Amniotic epithelial cell (primary cell): ENCODE results near the gene BRCA2.

ENCODE experiments used
- DNase-seq: peaks from one replicate; pipeline ENCODE4 v3.0.0-alpha.2; 2010; ENCODE audit warnings: low read depth

BRCA2 gene

DNA sequence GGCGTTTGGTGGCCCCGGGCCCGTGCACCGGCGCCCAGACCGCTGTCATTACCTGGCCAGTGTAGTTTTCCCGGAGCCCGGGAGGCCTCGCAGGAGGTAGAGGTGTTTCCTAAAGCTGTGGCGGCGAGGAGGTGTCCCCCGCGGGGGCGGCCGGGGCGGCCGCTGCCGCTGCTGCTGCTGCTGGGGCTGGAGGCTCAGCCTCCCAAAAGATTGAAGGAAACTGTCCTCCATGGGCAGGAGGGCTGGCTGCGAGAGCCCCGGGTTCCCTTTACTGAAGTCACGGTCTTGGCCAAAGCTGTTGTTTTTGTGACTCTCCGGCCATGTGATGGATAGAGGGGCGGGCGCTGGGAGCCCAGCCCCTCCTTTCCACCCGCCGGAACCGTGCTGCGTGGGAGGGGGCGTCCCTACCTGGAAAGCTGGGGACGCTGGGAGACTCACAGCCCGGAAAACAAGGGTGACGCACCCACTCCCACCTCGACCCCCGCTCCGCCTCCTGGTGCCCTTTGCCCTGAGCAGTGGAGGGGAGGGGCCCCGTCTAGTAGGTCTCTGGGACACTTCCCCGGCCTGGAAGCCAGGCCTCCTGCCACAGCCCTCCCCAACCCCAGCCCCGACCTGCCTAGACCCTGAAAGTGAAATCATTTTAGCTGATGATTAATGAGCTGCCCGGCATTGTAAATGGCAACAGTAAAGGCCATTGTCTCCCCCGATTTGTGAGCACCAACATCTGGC is 112.7 kb downstream of the BRCA2 start, which contains the start of gene N4BP2L1:
TSS of gene N4BP2L1 (minus strand) at position 279 of the 729 bp plus-strand sequence. CDS start at position 231, 48 bp downstream.
- no peak for DNase-seq

DNA sequence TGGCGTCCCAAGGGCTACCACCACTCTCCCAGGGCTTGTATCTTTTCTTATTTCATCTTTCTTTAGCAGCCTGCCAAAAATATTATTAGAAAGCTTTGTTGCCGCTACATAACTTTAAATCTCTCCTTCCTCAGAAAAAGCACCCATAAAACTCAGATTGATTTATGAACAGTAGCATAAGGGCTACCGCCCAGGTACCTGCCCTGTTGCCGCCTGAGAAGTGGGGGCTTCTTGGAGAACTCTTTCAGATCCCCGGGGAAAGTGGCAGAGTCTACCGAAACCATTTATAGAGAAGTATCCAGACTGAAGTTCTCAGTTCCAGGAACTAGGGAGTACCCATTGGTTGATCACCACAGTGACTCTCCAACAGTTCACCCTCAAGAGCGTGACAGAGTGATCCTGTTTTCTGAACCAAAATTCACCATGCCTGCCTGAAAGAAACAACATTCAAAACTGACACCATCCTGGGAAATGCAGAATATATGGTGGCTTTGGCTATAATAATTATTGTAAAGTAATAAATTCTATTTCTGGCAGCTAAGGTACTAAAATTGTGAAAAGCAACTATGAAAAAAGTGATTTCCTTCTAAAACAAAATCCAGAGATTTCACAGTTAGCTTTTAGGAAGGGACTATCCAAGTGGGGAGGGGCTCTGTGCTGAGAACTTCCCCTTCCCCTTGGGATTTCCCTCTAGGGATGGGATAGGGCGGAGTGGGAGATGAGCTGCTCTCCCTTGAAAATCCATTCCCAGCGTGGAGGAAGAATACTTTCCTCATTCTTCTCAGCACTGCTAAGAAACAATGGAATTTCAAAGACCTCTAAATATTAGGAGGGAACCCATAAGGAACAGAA is 113.5 kb downstream of the BRCA2 start:
- DNase-seq, result no peak

DNA sequence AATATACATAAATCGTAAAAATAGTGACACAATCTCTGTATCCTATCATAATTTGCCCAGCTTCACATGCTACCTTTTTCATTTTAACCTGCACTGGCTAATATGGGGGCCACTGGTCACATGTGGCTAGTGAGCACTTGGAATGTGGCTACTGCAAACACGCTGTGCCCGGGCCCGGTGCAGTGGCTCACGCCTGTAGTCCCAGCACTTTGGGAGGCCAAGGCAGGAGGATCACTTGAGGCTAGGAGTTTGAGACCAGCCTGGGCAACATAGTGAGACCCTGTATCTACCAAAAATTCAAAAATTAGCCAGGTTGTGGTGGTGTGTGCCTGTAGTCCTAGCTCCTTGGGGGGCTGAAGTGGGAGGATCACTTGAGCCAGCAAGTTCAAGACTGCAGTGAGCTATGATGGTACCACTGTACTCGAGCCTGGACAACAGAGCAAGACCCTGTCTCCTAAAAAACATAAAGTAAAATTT is 114.2 kb downstream of the BRCA2 start:
- DNase-seq, result no peak

DNA sequence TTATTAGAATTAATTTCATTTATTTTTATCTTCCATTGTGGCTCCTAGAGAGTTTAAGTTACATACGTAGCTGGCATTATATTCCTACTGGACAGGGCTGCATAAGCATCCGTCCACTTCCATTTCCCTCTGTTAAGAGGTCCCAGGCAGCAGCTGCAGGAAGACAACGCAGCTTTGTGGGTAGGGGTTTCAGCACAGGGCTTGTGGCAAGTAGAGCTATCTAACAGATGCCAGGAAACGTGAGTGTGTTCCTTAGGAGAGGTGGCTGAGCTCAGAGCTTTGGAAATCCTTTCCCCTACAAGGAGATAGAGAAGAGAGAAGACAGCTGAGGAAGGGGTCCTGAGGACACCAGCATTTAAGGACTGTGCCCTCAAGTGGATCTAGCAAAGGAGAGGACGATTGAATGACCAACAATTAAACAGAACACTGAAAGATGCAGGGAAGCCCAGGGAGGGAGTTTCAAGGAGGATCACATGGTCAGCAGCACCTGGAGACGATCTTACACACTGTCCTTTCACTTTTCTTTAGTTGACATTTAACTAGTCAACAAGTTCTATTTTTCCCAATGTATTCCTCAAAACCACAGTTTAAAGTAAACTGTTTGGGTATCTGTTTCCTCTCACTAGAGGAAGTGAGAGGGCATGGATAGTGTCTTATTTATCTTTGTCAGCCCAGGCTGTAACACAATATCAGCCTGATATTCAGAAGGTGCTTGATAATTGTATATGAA is 114.9 kb downstream of the BRCA2 start:
- no peak for DNase-seq

DNA sequence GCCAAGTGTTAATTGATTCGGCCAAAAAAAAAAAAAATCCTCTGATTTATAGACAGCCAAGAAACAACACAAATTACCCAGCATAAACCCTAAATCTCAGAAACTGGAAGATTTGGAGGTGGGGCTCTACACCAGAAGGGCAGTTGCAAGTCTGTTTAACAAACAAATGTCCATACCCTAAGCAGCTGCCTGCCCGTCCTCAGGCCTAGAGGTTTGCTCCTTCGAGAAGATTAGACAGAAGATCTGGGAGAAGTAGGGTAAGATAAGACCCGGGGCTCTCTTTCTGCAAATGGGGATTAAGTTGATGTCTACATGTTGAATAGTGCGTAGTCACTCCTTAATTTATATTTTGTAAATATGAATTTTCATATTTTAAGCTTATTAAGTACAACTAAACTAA is 116.1 kb downstream of the BRCA2 start:
- DNase-seq, result no peak

DNA sequence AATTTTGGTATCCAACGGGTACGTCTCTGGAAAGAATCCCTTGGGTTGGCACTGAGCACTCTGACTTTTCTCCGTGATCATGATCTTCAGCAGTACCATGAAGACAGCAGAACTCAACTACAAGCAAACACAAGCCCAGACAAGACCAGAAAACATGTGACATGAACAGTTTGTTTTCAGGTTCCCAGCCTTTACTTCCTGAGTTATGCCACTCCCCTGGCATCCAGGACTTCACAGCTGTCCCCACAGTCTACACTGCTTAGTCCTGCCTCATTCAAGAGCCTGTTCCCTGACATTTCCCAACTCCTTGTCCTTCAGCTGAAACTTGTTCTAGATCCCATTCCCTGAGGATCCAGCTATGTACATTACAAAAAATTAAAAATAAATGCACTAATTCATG is 117.5 kb downstream of the BRCA2 start:
- DNase-seq, result no peak

DNA sequence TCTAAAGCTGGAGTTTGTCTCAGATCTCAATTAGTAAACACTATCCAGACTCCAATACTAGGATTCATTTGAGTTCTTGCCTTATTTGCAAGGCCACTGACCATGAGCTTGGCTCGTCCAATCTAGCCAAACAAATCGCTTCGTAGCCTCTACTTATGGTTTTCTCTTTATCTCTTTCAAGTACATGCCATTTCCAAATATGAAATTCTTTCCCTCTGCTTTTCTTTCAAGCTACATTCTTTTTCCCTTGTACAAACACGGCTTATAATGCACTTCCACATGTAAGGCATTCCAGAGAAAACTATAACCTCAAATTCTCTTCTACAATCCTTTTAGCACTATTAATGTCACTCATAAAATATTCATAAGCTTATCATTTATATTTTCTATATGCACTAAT is 123.6 kb downstream of the BRCA2 start:
- no peak for DNase-seq

DNA sequence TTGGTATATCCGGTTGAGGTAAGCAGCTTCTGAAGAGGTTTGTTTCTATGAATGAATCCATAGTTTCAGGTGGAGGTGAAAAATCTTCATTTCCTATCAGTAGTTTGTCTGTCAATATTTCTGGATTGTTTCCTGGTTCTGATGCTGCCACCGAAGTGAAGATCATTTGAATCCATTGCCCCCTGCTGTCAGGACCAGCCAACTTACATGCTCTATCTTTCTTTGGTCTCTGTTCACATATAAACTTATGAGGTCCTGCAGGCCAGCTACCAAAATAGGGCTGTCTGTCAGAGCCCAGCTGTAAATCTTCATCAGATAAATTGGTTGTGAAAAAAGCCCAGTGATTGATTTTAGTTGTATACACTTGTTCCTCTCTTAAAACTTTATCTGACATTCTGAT is 127.8 kb downstream of the BRCA2 start:
- no peak for DNase-seq

DNA sequence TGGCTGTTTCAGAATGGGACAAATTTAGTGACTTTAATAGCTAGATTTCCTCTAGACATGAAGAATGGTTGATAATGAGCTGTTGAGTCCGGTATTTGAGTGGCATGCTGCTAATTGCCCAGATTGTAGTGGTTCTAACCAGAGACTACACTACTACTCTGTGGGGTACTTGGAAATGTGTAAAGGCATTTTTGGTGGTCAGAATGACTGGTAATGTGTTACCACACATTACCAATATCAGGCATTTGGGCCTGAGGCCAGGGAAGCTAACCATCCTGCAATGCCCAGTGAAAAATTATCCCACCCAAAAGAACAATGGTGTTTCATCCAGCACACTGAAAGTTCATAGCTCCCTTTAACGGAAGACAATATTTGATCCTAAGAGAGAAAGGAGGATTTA is 130.2 kb downstream of the BRCA2 start:
- no peak for DNase-seq

DNA sequence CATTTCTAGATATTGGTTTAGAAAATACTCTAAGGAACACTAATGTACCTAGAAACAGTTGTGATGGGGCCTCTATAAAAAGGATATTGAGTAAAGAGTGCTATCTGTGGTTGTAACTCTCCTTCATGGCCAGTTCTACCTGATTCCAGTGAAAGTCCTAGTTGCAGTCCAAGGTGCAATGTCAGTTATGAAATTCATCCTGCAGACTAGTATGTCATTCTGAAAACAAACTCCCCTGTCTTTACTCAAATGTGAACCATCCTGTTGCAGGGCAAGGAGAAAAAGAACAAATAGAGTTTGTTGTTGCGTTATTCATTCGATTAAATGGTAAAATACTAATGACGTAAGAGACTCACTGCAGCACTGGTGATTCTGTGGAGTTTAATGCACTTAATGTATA is 130.9 kb downstream of the BRCA2 start:
- no peak for DNase-seq

DNA sequence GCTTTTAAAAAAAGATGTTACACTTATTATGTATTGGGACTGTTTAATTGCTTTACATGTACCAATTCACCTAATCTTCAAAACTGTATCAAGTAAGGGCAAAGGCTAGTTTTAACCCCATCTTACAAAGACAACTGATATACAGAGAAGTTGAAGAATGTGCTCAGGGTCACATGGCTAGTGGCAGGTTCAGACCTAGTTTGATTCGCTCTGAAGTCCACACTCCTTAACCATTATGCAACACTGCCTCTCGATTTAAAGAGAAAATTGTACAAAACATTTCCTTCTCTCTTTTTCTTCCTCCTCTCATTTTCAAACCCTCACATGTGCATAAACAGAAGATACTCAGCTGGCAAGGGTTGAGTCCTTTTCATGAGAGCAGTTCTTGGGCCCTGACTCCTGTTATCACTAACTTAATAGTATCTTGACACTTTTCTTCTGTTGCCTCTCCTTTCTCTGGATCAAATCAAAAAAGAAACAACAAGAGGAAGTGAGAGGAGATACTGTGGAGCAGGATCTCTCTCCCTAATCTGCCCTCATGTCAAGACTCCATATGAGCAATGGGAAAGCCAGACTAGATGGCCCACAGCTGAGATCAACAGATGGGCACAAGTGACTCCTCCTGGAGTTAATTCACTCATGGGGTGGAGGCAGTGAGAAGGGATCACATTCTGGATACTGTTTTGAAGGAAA is 131.6 kb downstream of the BRCA2 start:
- no peak for DNase-seq

DNA sequence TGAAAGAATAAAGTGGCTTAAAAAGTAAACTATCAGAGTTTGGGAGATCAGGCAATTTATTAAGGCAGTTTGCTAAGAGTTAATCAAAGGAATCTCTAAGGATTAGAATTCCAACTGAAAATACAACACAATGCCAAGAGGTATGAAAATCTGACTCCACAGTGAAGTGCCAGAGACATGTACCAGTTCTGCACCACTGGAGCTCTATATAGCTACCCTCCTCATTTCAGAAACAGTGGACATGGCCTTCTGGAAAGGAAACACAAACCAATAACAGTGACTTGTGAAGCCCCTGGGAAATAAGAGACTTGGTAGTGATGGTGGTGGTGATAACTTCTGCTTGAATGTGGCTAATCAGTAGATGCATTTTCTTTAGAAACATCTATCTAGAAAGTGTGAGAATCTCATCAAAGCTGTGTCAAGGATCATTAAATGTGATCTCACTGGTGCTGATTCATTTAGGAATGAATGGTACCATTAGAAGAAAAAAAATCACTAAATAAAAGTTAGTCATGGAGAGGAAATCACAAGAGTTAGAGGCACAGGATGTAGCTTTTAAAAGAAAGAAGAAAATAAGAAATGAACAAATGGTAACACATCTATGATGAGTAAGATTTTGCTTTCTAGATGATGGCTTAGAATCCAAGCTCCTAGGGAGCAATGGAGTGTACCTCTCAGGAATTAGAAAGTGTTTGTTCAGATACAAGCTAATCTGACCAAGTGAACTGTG is 132.8 kb downstream of the BRCA2 start:
- DNase-seq, result no peak

DNA sequence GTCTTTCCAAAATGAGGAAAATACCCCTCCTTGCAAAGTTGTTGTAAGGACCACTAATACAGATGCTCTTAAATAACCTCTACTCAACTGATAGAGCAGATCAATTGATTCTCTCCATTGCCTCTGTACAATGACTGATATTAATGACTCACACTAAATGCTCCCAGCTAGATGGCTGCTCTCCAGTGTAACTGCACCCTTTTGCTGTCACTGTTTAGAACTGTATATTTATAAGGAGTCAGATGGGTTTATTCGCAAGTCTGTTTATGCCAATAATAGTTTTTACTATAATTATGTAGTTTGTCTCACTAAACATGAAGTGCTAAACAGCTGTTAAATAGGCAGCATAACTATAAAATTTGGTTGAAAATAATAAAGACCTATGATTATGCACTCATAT is 133.7 kb downstream of the BRCA2 start:
- DNase-seq, result no peak
